Measurements from ENCODE around the gene C19orf25.
"Not testable (repeated sequence)": the region's sequence is repeated elsewhere in the genome, so short reads cannot be mapped to it uniquely, and the experiment has no call there.

Gene C19orf25

DNA sequence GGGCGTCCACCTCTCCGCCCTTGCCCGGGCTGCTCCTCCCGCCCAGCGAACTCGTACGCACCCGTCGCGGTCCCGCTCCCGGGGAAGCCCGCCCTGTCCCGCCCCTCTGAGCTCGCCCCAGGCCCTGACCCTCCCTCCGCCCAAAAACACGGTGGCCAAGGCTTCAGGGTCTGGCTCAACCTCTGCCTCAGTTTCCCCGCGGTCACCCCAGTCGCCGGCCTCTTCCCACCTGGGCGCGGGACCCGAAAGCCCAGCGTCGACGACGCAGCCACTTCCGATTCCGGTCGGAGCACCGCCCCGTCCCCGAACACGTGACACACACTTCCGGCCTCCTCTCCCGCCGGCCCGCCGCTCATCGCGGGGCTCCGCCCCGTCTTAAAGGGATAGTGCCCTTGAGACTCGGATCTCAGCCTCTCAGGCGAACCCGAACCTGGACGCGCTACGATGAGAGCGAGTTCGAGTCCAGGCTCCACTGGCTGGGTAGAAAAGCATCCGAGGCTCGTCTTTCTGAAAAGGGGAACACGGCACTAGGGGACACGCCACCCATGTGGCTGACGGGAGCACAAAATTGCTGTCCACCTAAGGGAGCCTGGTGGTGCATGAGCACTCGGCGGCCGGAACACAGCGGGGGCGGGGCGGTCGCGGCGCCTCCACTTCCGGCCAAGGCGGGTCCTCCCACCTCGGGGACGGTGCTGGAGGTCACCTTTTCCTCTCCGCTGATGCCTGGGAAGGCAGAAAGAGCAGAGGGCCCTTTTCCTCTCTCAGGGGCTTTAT is at the start of gene C19orf25:
Gene C19orf25, minus strand, starts transcription at position 282 of the 774 bp plus-strand sequence. CDS start 312 bp downstream, outside the sequence.
- Mint-ChIP-seq H3K27ac (peak within 1 kb of the TSS; percentile 96), H3K4me3 (peak within 1 kb of the TSS; percentile 98), H3K36me3 (ENCODE audit: low read depth) (peaks cover 3% of the 10 kb centered on the region), H3K27me3 (ENCODE audit: low read depth) (no peaks in the 10 kb centered on the region), H3K9me3 (no peaks in the 10 kb centered on the region), H3K4me1 (ENCODE audit: low read depth) (peaks cover 12% of the 10 kb centered on the region)

DNA sequence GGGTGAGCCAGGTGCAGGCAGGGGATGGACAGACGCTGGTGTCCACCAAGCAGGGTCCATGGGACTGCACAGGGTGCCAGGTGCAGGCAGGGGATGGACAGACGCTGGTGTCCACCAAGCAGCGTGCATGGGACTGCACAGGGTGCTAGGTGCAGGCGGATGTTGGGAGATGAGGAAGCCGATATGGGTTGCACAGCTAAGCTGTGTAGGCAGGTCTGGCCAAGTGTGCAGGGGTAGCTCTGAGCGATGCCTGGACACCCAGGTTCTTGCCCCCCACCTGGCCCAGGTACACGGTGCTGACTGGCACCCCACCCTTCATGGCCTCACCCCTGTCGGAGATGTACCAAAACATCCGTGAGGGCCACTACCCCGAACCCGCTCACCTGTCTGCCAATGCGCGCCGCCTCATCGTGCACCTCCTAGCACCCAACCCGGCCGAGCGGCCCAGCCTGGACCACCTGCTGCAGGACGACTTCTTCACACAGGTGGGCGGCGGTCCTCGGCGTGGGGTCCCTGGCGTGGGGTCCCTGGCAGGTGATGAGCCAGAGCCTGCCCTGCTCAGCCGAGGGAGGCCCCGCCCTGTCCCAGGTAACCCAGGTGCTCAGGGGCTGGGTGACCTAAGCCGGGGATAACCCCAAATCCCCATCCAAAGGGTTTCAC is 48.8 kb upstream of the C19orf25 start:
- peaks cover 26% of the 10 kb centered on the region for H3K27me3 Mint-ChIP-seq (ENCODE audit: low read depth)
- no peaks in the 10 kb centered on the region for H3K36me3 Mint-ChIP-seq (ENCODE audit: low read depth)
- H3K4me3 Mint-ChIP-seq = no peak overlapping the region
- H3K27ac Mint-ChIP-seq = no peak overlapping the region
- H3K4me1 Mint-ChIP-seq (ENCODE audit: low read depth) = no peaks in the 10 kb centered on the region
- no peaks in the 10 kb centered on the region for H3K9me3 Mint-ChIP-seq

DNA sequence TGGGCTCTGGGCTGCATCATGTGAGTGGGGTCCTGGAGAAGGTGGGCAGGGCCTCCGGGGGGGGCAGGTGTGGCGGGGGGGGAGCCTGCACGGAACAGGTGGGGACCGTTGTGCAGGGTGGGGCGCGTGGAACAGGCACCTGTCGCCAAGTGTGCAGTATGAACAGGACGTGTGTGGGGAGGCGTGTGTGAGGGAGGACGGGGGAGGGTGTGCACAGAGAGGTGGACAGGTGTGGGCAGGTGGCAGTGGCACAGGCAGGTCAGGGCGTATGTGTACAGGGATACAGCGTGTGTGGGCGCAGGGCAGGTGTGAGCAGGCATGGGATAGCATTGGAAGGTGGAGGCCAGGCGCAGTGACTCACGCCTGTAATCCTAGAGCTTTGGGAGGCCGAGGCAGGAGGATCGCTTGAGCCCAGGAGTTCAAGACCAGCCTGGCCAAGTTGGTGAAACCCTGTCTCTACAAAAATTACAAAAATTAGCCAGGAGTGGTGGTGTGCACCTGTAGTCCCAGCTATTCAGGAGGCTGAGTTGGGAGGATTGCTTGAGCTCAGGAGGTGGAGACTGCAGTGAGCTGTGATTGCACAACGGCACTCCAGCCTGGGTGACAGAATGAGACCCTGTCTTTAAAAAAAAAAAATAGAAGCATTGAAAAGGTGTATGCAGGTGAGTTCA is 48.1 kb upstream of the C19orf25 start:
- Mint-ChIP-seq H3K9me3 (no peaks in the 10 kb centered on the region), H3K27me3 (ENCODE audit: low read depth) (peaks cover 26% of the 10 kb centered on the region), H3K27ac (no peak overlapping the region), H3K4me3 (no peak overlapping the region), H3K4me1 (ENCODE audit: low read depth) (no peaks in the 10 kb centered on the region), H3K36me3 (ENCODE audit: low read depth) (no peaks in the 10 kb centered on the region)

DNA sequence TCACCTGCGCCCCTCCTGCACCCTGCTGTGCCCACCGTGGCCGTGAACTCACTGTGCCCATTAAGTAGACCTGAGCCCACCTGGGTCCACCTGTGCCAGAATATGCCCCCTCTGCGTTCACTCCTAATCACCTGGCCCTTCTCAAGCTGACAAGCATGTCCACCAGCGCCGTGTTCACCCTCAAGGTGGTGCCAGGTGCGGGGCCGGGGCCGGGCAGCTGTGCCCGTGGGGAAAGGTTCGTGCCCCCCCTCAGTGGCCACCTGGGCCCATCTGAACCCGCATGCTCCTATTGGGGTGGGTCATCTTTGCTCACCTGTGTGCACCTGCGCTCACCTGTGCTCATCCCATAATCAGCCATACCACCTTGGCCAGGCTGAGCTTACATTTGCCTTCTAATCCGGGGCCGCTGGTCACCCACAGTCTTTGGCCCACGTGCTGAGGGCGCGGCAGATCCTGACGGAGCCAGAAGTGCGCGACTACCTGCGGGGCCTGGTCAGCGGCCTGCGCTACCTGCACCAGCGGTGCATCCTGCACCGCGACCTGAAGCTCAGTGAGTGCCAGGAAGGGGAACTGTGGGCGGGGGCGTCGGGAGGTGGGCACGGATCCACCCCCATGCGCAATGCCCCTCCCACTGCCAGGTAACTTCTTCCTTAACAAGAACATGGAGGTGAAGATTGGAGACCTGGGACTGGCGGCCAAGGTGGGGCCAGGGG is 47.2 kb upstream of the C19orf25 start:
- H3K4me1 Mint-ChIP-seq (ENCODE audit: low read depth) = no peaks in the 10 kb centered on the region
- peaks cover 26% of the 10 kb centered on the region for H3K27me3 Mint-ChIP-seq (ENCODE audit: low read depth)
- H3K9me3 Mint-ChIP-seq = no peaks in the 10 kb centered on the region
- H3K27ac Mint-ChIP-seq = no peak overlapping the region
- H3K4me3 Mint-ChIP-seq = no peak overlapping the region
- H3K36me3 Mint-ChIP-seq (ENCODE audit: low read depth) = no peaks in the 10 kb centered on the region

DNA sequence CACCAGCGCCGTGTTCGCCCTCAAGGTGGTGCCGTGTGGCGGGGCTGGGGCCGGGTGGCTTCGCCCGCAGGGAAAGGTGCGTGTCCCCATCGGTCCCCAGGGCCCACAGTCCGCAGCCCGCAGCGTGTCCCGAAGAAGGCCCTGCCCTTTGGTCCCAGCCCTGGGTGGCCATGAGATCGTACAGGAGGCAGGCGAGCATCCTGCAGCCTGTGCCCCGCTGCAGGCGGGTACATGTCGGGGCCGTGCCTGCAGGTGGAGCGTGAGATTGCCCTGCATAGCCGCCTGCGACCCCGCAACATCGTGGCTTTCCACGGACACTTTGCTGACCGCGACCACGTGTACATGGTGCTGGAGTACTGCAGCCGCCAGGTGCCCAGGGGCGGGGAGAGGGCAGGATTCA is 46.3 kb upstream of the C19orf25 start:
- Mint-ChIP-seq H3K27ac (no peak overlapping the region), H3K4me3 (no peak overlapping the region), H3K9me3 (no peaks in the 10 kb centered on the region), H3K27me3 (ENCODE audit: low read depth) (peaks cover 26% of the 10 kb centered on the region), H3K4me1 (ENCODE audit: low read depth) (no peaks in the 10 kb centered on the region), H3K36me3 (ENCODE audit: low read depth) (no peaks in the 10 kb centered on the region)

DNA sequence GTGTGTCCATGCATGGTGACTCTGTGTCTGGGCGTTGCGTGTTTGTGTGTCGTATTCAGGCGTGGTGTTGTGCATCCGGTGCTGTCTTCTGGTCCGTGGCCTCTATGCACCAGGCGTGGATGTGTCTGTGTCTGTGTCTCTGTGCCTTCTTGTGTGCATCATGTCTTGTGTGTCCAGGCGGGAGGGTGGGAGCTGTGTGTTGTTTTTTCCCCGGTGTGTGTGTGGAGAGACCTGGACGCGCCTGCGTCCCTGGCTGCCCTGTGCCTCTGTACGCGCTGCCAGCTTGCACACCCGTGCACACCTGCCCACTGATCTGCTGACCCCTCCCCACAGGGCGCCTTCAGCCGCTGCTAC is 45.9 kb upstream of the C19orf25 start:
- Mint-ChIP-seq H3K4me3 (no peak overlapping the region), H3K36me3 (ENCODE audit: low read depth) (no peaks in the 10 kb centered on the region), H3K9me3 (no peaks in the 10 kb centered on the region), H3K4me1 (ENCODE audit: low read depth) (no peaks in the 10 kb centered on the region), H3K27me3 (ENCODE audit: low read depth) (peaks cover 26% of the 10 kb centered on the region), H3K27ac (no peak overlapping the region)

DNA sequence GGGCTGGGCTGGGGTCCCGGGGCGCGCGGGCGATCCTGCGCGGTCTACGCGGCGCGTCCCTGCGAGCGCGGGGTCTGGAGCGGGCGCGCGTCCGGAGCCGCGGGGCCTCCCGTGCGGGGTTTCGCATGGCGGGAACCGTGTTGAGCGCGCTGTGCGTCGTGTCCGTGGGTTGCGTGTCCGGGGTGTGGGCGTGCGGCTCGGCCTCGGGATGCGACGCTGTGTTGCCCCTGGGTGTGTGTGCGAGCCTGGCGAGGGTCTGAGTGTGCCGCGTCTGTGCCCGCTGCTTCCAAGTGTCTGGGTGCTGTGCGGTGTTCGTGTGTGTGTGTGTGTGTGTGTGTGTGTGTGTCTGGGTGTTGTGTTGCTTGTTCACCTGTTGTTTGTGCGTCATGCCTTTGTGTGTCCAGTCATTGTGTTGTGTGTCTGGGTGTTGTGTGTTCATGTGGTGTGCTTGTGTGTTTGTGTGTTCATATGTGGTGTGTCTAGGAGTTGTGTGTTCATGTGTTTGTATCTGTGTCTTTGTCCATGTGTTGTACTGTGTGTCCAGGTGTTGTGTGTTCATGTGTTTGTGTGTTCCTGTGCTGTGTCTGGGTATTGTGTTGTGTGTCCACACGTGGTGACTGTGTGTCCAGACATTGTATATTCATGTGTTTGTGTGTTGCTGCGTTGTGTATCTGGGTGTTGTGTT is 45.4 kb upstream of the C19orf25 start:
- Mint-ChIP-seq H3K9me3 (no peaks in the 10 kb centered on the region), H3K36me3 (ENCODE audit: low read depth) (no peaks in the 10 kb centered on the region), H3K4me1 (ENCODE audit: low read depth) (no peaks in the 10 kb centered on the region), H3K27me3 (ENCODE audit: low read depth) (peaks cover 26% of the 10 kb centered on the region), H3K4me3 (no peak overlapping the region), H3K27ac (no peak overlapping the region)

DNA sequence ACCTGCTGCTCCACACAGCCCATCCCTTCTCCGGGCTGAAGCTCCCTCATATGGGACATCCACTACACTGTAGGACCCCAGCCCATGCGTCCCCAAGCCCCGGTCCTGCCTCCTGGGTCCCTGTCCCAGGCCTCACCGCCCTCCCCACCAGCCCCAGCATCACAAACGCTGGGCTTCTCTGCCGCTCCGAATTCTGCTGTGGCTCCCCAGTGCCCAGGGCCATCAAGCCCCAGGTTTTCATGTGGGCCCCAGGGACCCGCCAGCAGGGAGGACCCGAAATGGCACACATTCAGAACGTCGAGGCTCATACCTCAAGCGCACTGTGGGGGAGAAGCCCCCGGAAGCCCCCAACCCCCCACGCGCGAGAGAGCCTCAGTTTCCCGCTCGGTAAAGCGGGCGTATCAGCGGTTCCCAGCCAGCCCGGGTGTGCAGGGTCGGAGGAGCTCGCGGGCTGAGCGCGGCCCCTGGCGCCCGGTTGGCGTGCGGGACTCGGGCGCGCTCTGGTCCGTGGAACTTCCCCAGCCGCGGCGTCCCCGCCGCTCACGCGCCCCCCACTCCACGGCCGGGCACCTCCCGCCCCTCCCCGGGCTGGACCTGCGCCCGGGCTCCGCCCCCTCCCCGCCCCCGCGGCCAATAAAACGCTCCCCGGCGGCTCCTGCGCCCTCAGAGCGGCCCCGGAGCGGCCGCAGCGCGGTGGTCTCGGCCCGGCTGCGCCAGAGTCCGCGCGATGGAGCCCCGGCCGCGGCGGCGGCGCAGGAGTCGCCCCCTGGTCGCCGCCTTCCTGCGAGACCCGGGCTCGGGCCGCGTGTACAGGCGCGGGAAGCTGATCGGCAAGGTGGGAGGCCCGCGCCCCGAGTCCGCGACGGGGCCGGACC is 44.6 kb upstream of the C19orf25 start, which contains the start of gene PLK5:
Gene PLK5, plus strand, starts transcription at position 666 of the 875 bp plus-strand sequence. CDS start 2,920 bp downstream, outside the sequence.
- Mint-ChIP-seq H3K27ac (no peak within 1 kb of the TSS), H3K4me1 (ENCODE audit: low read depth) (no peaks in the 10 kb centered on the region), H3K36me3 (ENCODE audit: low read depth) (no peaks in the 10 kb centered on the region), H3K27me3 (ENCODE audit: low read depth) (peaks cover 26% of the 10 kb centered on the region), H3K9me3 (no peaks in the 10 kb centered on the region), H3K4me3 (no peak within 1 kb of the TSS)

DNA sequence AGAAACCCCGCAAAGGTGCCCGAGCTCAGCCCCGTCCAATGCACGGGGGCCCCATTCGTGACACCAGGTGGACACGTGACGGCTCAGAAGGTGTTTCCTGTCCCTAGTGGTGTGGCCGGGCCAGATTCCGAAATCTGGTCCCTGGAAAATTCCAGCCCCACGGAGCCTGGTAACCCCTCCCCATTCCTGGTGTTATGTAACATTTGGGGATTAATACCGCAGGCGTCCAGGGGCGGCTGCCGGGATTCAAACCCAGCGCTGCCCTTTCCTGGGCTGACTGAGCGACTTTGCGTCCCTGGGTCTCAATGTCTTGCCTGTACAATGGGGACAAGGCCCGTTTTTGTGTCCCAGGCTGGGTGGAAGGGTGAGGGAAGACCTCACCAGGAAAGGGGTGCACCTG is 43.8 kb upstream of the C19orf25 start:
- no peaks in the 10 kb centered on the region for H3K4me1 Mint-ChIP-seq (ENCODE audit: low read depth)

DNA sequence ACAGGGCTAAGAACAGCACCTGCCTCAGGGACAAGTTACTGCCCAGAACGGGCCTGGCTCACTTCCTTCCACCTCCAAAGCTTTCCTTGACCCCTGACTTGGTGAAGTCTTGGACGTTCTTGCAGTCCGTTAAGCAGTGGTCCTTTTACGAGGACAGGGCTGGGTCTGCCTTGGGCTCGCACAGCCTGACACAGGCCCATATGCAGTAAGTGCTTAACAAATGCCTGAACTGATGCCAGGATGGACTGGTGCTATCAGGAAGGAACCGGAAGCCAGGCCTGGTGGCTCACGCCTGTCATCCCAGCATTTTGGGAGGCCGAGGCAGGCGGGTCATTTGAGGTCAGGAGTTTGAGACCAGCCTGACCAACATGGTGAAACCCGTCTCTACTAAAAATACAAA is 43.0 kb upstream of the C19orf25 start:
- no peak overlapping the region for H3K27ac Mint-ChIP-seq
- no peaks in the 10 kb centered on the region for H3K36me3 Mint-ChIP-seq (ENCODE audit: low read depth)
- H3K4me3 Mint-ChIP-seq = no peak overlapping the region
- peaks cover 26% of the 10 kb centered on the region for H3K27me3 Mint-ChIP-seq (ENCODE audit: low read depth)
- H3K4me1 Mint-ChIP-seq (ENCODE audit: low read depth) = no peaks in the 10 kb centered on the region
- no peaks in the 10 kb centered on the region for H3K9me3 Mint-ChIP-seq

More for the DNA sequence above, 43.8 kb upstream of the C19orf25 start:
- H3K27me3 Mint-ChIP-seq (ENCODE audit: low read depth) = peaks cover 26% of the 10 kb centered on the region
- H3K36me3 Mint-ChIP-seq (ENCODE audit: low read depth) = no peaks in the 10 kb centered on the region
- H3K27ac Mint-ChIP-seq = no peak overlapping the region
- no peaks in the 10 kb centered on the region for H3K9me3 Mint-ChIP-seq
- H3K4me3 Mint-ChIP-seq = no peak overlapping the region

DNA sequence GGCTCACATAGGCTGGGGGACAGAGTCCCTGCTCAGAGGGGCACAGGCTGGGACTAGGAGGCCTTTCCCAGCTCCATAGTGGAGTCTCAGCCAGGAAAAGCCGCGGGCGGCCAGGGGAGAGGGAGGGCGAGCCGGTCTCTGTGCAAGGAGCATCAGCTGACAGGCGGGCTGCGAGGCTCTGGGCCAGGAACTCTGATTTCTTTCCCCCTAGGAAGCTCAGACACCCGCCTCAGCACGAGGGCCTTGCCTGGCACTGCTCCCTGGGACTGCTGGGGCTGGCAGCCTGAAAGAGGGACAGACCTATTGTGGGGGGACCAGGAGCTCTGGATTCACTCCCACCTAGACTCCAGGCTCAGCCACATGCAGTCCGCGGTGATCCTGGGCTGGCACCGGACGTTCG is 42.6 kb upstream of the C19orf25 start:
- Mint-ChIP-seq H3K4me3 (no peak overlapping the region), H3K9me3 (no peaks in the 10 kb centered on the region), H3K4me1 (ENCODE audit: low read depth) (no peaks in the 10 kb centered on the region), H3K27me3 (ENCODE audit: low read depth) (peaks cover 26% of the 10 kb centered on the region), H3K36me3 (ENCODE audit: low read depth) (no peaks in the 10 kb centered on the region), H3K27ac (no peak overlapping the region)

DNA sequence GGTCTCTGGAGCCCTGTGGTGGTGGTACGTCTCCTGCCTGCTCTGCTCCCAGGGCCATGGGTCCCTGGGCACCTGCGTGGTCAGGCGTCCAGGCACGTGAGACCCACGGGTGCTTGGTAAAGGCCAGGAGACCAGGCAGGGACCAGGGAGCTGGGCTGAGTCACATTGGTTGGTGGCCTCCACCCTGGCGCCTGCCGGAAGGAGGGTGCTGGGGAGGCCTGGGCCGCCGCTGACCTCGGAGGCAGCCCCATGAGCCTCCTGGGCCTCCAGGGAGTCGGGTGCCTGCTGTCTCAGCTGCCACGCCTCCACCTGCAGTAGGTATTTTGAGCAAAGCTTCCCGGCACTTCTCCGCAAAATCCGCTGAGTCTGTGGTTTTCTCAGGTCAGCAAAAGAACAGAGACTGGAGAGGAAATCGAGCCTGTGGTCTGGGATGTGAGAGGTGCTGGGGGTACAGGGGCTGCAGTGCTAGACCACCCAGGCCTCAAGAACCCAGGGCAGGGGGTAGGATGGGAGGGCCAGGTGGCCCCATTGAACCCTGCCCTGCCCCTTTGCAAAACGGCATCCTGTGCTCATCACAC is 41.3 kb upstream of the C19orf25 start:
- H3K27me3 Mint-ChIP-seq (ENCODE audit: low read depth) = peaks cover 17% of the 10 kb centered on the region
- H3K36me3 Mint-ChIP-seq (ENCODE audit: low read depth) = no peaks in the 10 kb centered on the region
- no peak overlapping the region for H3K27ac Mint-ChIP-seq
- no peak overlapping the region for H3K4me3 Mint-ChIP-seq
- H3K4me1 Mint-ChIP-seq (ENCODE audit: low read depth) = no peaks in the 10 kb centered on the region
- H3K9me3 Mint-ChIP-seq = no peaks in the 10 kb centered on the region

DNA sequence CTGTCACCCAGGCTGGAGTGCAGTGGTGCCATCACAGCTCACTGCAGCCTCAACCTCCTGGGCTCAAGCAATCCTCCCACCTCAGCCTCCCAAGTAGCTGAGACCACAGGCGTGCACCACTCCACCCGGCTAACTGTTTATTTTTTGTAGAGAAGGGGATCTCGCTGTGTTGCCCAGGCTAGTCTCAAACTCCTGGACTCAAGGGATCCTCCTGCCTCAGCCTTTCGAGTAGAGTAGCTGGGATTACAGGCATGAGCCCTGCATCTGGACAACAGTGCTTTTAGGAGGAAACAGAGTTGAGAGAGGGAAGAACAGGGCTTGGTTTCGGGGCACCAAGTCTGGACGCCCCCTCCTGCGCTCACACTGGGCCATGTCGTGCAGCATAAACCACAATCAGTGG is 40.8 kb upstream of the C19orf25 start:
- H3K4me3 Mint-ChIP-seq; H3K4me1 Mint-ChIP-seq (ENCODE audit: low read depth); H3K9me3 Mint-ChIP-seq; H3K27ac Mint-ChIP-seq; H3K36me3 Mint-ChIP-seq (ENCODE audit: low read depth): not testable (repeated sequence)
- H3K27me3 Mint-ChIP-seq (ENCODE audit: low read depth) = peaks cover 14% of the 10 kb centered on the region
